Mesenchymal stem cell (in vitro differentiated cells and primary cell): Measurements from ENCODE around the gene TRPT1.
A peak's percentile ranks its signal among the peaks of the same experiment; 100 is the strongest.

ENCODE experiments used
- DNase-seq: peaks from one replicate; pipeline ENCODE4 v3.0.0-alpha.2; 2013
- H2AFZ ChIP-seq: one replicate; pipeline ENCODE4 v1.6.1; 2013; ENCODE audit warnings: low read depth, mild to moderate bottlenecking, control low read depth, inconsistent platforms, low read length, moderate library complexity
- H2AK5ac ChIP-seq: 2 replicates; pipeline ENCODE4 v1.6.1; 2013; ENCODE audit warnings: low read length, moderate library complexity, mild to moderate bottlenecking, inconsistent platforms; ENCODE audit not compliant: severe bottlenecking
- H2BK120ac ChIP-seq: one replicate; pipeline ENCODE4 v1.6.1; 2013; ENCODE audit warnings: low read depth, mild to moderate bottlenecking, inconsistent platforms, low read length, moderate library complexity
- H2BK12ac ChIP-seq, 2 experiments: one replicate each; pipeline ENCODE4 v1.6.1; 2013; ENCODE audit warnings: inconsistent platforms in 2 of 2, low read length in 2 of 2, mild to moderate bottlenecking in 2 of 2, moderate library complexity in 2 of 2, control low read depth in 1 of 2
- H2BK15ac ChIP-seq: one replicate; pipeline ENCODE4 v1.6.1; 2013; ENCODE audit warnings: mild to moderate bottlenecking, low read depth, inconsistent platforms; ENCODE audit not compliant: poor library complexity, severe bottlenecking
- H2BK5ac ChIP-seq: 2 replicates; pipeline ENCODE4 v1.6.1; 2013; ENCODE audit warnings: low read depth, mild to moderate bottlenecking, low read length, control low read depth, inconsistent platforms; ENCODE audit not compliant: poor library complexity, severe bottlenecking
- H3K14ac ChIP-seq, 2 experiments: one replicate each; pipeline ENCODE4 v1.6.1; 2013; ENCODE audit warnings: inconsistent platforms in 2 of 2, low read length in 2 of 2, control low read depth in 1 of 2, mild to moderate bottlenecking in 1 of 2, moderate library complexity in 1 of 2
- H3K18ac ChIP-seq, 2 experiments: one replicate each; pipeline ENCODE4 v1.6.1; 2013; ENCODE audit warnings: inconsistent platforms in 2 of 2, low read length in 2 of 2, control low read depth in 1 of 2, low read depth in 1 of 2, mild to moderate bottlenecking in 1 of 2
- H3K23ac ChIP-seq, 2 experiments: one replicate each; pipeline ENCODE4 v1.6.1; 2013; ENCODE audit warnings: inconsistent platforms in 2 of 2, low read length in 2 of 2, mild to moderate bottlenecking in 2 of 2, moderate library complexity in 2 of 2, control low read depth in 1 of 2
- H3K27ac ChIP-seq: 2 replicates; pipeline ENCODE4 v1.5.1; 2013; ENCODE audit warnings: mild to moderate bottlenecking, moderate library complexity, low read length, control low read depth, inconsistent platforms; ENCODE audit not compliant: poor library complexity, severe bottlenecking
- H3K27me3 ChIP-seq, 2 experiments: 2 replicates each; pipeline versions ENCODE4 v1.6.1 to v1.7.0; 2013; ENCODE audit warnings: low read length in 2 of 2, mild to moderate bottlenecking in 2 of 2, moderate library complexity in 2 of 2, control low read depth in 1 of 2, inconsistent platforms in 1 of 2; ENCODE audit not compliant: control insufficient read depth in 1 of 2, insufficient read depth in 1 of 2
- H3K36me3 ChIP-seq, 2 experiments: 2 replicates each; pipeline versions ENCODE4 v1.6.1 to v1.7.0; 2013; ENCODE audit warnings: low read length in 2 of 2, control low read depth in 1 of 2, inconsistent platforms in 1 of 2, low read depth in 1 of 2, mild to moderate bottlenecking in 1 of 2; ENCODE audit not compliant: insufficient read depth in 2 of 2, control insufficient read depth in 1 of 2
- H3K4ac ChIP-seq, 2 experiments: one replicate each; pipeline ENCODE4 v1.6.1; 2013; ENCODE audit warnings: inconsistent platforms in 2 of 2, low read length in 2 of 2, mild to moderate bottlenecking in 2 of 2, moderate library complexity in 2 of 2, control low read depth in 1 of 2, low read depth in 1 of 2
- H3K4me1 ChIP-seq: 2 replicates; pipeline ENCODE4 v1.6.1; 2013; ENCODE audit warnings: low read depth, low read length, control low read depth; ENCODE audit not compliant: control insufficient read depth, insufficient read depth
- H3K4me2 ChIP-seq: 2 replicates; pipeline ENCODE4 v1.6.1; 2013; ENCODE audit warnings: low read length, mild to moderate bottlenecking, inconsistent platforms; ENCODE audit not compliant: poor library complexity, severe bottlenecking
- H3K4me3 ChIP-seq, 2 experiments: 2 replicates each; pipeline versions ENCODE4 v1.5.1 to v1.7.0; 2013; ENCODE audit warnings: low read length in 2 of 2, mild to moderate bottlenecking in 2 of 2, control low read depth in 1 of 2, low read depth in 1 of 2; ENCODE audit not compliant: insufficient read depth in 1 of 2
- H3K79me1 ChIP-seq: replicated peaks from 2 replicates; pipeline ENCODE4 v1.6.1; 2013; ENCODE audit warnings: mild to moderate bottlenecking, control low read depth, low read length, inconsistent platforms; ENCODE audit not compliant: poor library complexity, severe bottlenecking
- H3K9ac ChIP-seq: 2 replicates; pipeline ENCODE4 v1.7.0; 2013; ENCODE audit warnings: mild to moderate bottlenecking, low read length, moderate library complexity
- H3K9me3 ChIP-seq: 2 replicates; pipeline ENCODE4 v1.7.0; 2013; ENCODE audit warnings: mild to moderate bottlenecking, low read length; ENCODE audit not compliant: control insufficient read depth
- H4K8ac ChIP-seq: one replicate; pipeline ENCODE4 v1.6.1; 2013; ENCODE audit warnings: inconsistent platforms, mild to moderate bottlenecking, low read length, moderate library complexity
- H4K91ac ChIP-seq: one replicate; pipeline ENCODE4 v1.6.1; 2013; ENCODE audit warnings: mild to moderate bottlenecking, low read length, inconsistent platforms
- WGBS: methylation state at CpG from one replicate; pipeline ENCODE4 v1.1.7; 2013; ENCODE audit warnings: mixed read lengths; 5-methylcytosine and 5-hydroxymethylcytosine counted together

TRPT1 gene

GRCh38 chr11:64206457-64207255 lies 19.3 kb downstream of the TRPT1 start, which contains the start of gene FERMT3:
Gene FERMT3 (plus strand): TSS chr11:64206721. CDS start chr11:64207365, 644 bp downstream.
- Histone ChIP-seq H3K27ac (peak within 1 kb of the TSS; percentile 62), H3K4me1 (peaks cover 31% of the 10 kb centered on the region), H2BK5ac (no peak within 1 kb of the TSS), H3K23ac (no peak within 1 kb of the TSS), H3K36me3 (peaks cover 47 to 69% of the 10 kb centered on the region in 2 experiments), H3K9me3 (no peaks in the 10 kb centered on the region), H3K18ac (peak within 1 kb of the TSS; percentile 85 to 97), H2BK15ac (peak within 1 kb of the TSS; percentile 87), H4K91ac (peak within 1 kb of the TSS; percentile 97), H2AFZ (no peak within 1 kb of the TSS), H2BK12ac (peak within 1 kb of the TSS; percentile 8 to 75), H2AK5ac (peak within 1 kb of the TSS; percentile 62), H3K14ac (peak within 1 kb of the TSS in 1 of 2 experiments; percentile 35), H3K27me3 (no peaks in the 10 kb centered on the region), H3K4me2 (no peak within 1 kb of the TSS), H2BK120ac (peak within 1 kb of the TSS; percentile 64), H4K8ac (peak within 1 kb of the TSS; percentile 98), H3K9ac (peak within 1 kb of the TSS; percentile 70), H3K79me1 (peaks cover 12% of the 10 kb centered on the region), H3K4ac (peak within 1 kb of the TSS; percentile 56 to 66), H3K4me3 (peak within 1 kb of the TSS in 1 of 2 experiments; percentile 65)
- DNase-seq, result no peak
- WGBS, result 94% methylated on average over 27 of the region's 27 CpGs

- no peak overlapping the region for H3K4me3 ChIP-seq
- H3K14ac ChIP-seq, result no peak overlapping the region
- no peak overlapping the region for H3K27ac ChIP-seq
- DNase-seq, result peak; percentile 92
- no peak overlapping the region for H2AK5ac ChIP-seq
- peaks cover 14% of the 10 kb centered on the region for H3K79me1 ChIP-seq
- no peak overlapping the region for H2BK5ac ChIP-seq
- H3K4me1 ChIP-seq, result peaks cover 31% of the 10 kb centered on the region
- no peak overlapping the region for H4K91ac ChIP-seq
- no peak overlapping the region for H2BK12ac ChIP-seq
- H4K8ac ChIP-seq, result no peak overlapping the region
- no peaks in the 10 kb centered on the region for H3K27me3 ChIP-seq
- no peak overlapping the region for H2BK15ac ChIP-seq
- peaks cover 64 to 70% of the 10 kb centered on the region in 2 experiments for H3K36me3 ChIP-seq
- H3K4me2 ChIP-seq, result no peak overlapping the region
- no peak overlapping the region for H2AFZ ChIP-seq
- 67% methylated on average over 6 of the region's 7 CpGs for WGBS
- peak overlapping the region; percentile 23 for H2BK120ac ChIP-seq
- no peak overlapping the region for H3K9ac ChIP-seq
- H3K23ac ChIP-seq, result no peak overlapping the region
- no peaks in the 10 kb centered on the region for H3K9me3 ChIP-seq
- H3K18ac ChIP-seq, result no peak overlapping the region
- H3K4ac ChIP-seq, result no peak overlapping the region
Observed at GRCh38 chr11:64204464-64204989, 21.5 kb downstream of the TRPT1 start.

DNA sequence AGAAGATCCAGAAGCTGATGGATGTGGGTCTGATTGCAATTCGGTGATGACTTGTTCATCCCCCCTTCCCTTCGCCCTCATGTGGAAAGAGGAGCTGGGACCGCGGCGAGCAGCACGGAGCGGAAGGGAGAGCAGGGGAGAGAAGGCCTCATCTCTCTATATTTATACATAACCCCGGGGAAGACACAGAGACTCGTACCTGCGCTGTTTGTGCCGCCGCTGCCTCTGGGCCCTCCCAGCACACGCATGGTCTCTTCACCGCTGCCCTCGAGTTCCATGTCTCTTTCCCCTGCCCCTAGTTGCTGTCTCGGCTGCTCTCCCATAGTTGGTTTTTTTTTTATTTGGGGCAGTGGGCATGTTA lies 21.9 kb downstream of the TRPT1 start:
- Histone ChIP-seq H3K4me1 (peaks cover 31% of the 10 kb centered on the region), H3K23ac (no peak overlapping the region), H4K91ac (no peak overlapping the region), H3K27me3 (no peaks in the 10 kb centered on the region), H3K4ac (no peak overlapping the region), H2BK12ac (no peak overlapping the region), H3K14ac (no peak overlapping the region), H4K8ac (no peak overlapping the region), H2BK120ac (peak overlapping the region; percentile 23), H3K36me3 (peaks cover 64 to 73% of the 10 kb centered on the region in 2 experiments), H3K4me2 (no peak overlapping the region), H3K9ac (no peak overlapping the region), H3K18ac (no peak overlapping the region), H2BK15ac (no peak overlapping the region), H3K27ac (no peak overlapping the region), H2BK5ac (no peak overlapping the region), H3K9me3 (no peaks in the 10 kb centered on the region), H3K79me1 (peaks cover 14% of the 10 kb centered on the region), H3K4me3 (no peak overlapping the region), H2AK5ac (no peak overlapping the region), H2AFZ (no peak overlapping the region)
- WGBS, result 96% methylated on average over 16 of the region's 16 CpGs
- DNase-seq, result no peak

- Histone ChIP-seq H3K4me2 (no peak overlapping the region), H2AFZ (no peak overlapping the region), H3K36me3 (peaks cover 67 to 71% of the 10 kb centered on the region in 2 experiments), H2BK120ac (no peak overlapping the region), H3K14ac (no peak overlapping the region), H2BK15ac (no peak overlapping the region), H3K23ac (no peak overlapping the region), H2BK12ac (no peak overlapping the region), H2AK5ac (no peak overlapping the region), H3K18ac (no peak overlapping the region), H3K4ac (no peak overlapping the region), H3K27ac (no peak overlapping the region), H3K4me1 (peaks cover 29% of the 10 kb centered on the region), H3K9ac (no peak overlapping the region), H3K4me3 (no peak overlapping the region), H3K9me3 (no peaks in the 10 kb centered on the region), H3K27me3 (no peaks in the 10 kb centered on the region), H4K8ac (no peak overlapping the region), H3K79me1 (peaks cover 14% of the 10 kb centered on the region), H4K91ac (no peak overlapping the region), H2BK5ac (no peak overlapping the region)
- DNase-seq, result no peak
- WGBS, result 97% methylated on average over 21 of the region's 27 CpGs
Observed at GRCh38 chr11:64203421-64204079, 22.4 kb downstream of the TRPT1 start.
